IMR-90 (cell line): ENCODE measurements around the gene F2RL3. TPM values are rescaled to one million over a fixed set of nuclear protein-coding genes. Genes with fewer than 3 reads are reported as not detected.

Experiments
- ATAC-seq: fragments of 200-7000 bp; cut with Tn5 transposase; 2 replicates; pipeline ENCODE4 v1.9.1; 2020; ENCODE audit warnings: low read depth, mild to moderate bottlenecking, moderate library complexity
- BruUV-seq: library from RNA; stranded (reverse); fragments of 400-500 nt; replicated peaks from 2 replicates; lab custom pipeline; 2021; lab: Mats Ljungman, UMichigan
- CTCF ChIA-PET: fragments of 300-600 bp; formaldehyde crosslinking; extraction: SDS; loops from one replicate; lab custom pipeline; 2021; ENCODE audit warnings: antibody characterized with exemption; lab: Yijun Ruan, JAX
- POLR2A ChIA-PET: fragments of 300-600 bp; sonication (Branson Sonifier 250); formaldehyde crosslinking; loops from one replicate; lab custom pipeline; 2022; ENCODE audit warnings: antibody characterized with exemption; ENCODE audit not compliant: unreplicated experiment; lab: Charles Lee
- DNase-seq: peaks from one replicate; pipeline ENCODE4 v3.0.0; 2013
- H2AFZ ChIP-seq: replicated peaks from 2 replicates; pipeline ENCODE3; 2013; ENCODE audit warnings: low read length, mild to moderate bottlenecking; ENCODE audit not compliant: poor library complexity
- H2AK5ac ChIP-seq: 2 replicates; pipeline ENCODE4 v1.6.1; 2013; ENCODE audit warnings: low read depth, low read length, inconsistent platforms
- H2AK9ac ChIP-seq: replicated peaks from 2 replicates; pipeline ENCODE3; 2013; ENCODE audit warnings: mild to moderate bottlenecking, low read depth, low read length, moderate library complexity; ENCODE audit not compliant: poor library complexity
- H2BK120ac ChIP-seq: 2 replicates; pipeline ENCODE4 v1.6.1; 2013; ENCODE audit warnings: low read depth, low read length, inconsistent platforms
- H2BK15ac ChIP-seq: 3 replicates; pipeline ENCODE4 v1.6.1; 2013; ENCODE audit warnings: low read depth, low read length, inconsistent platforms
- H2BK20ac ChIP-seq: 2 replicates; pipeline ENCODE4 v1.6.1; 2013; ENCODE audit warnings: low read depth, mild to moderate bottlenecking, inconsistent platforms, low read length, moderate library complexity
- H2BK5ac ChIP-seq: 2 replicates; pipeline ENCODE4 v1.6.1; 2013; ENCODE audit warnings: mild to moderate bottlenecking, low read depth, low read length, inconsistent platforms; ENCODE audit not compliant: poor library complexity, severe bottlenecking
- H3K14ac ChIP-seq: replicated peaks from 2 replicates; pipeline ENCODE4 v1.6.1; 2013; ENCODE audit warnings: low read depth, low read length, inconsistent platforms
- H3K18ac ChIP-seq: 2 replicates; pipeline ENCODE4 v1.6.1; 2013; ENCODE audit warnings: low read depth, low read length, control low read depth
- H3K23ac ChIP-seq: 2 replicates; pipeline ENCODE4 v1.6.1; 2013; ENCODE audit warnings: low read depth, low read length, inconsistent platforms
- H3K27ac ChIP-seq: 2 replicates; pipeline ENCODE4 v1.5.1; 2013; ENCODE audit warnings: mild to moderate bottlenecking, control low read depth, low read length; ENCODE audit not compliant: insufficient read depth
- H3K27me3 ChIP-seq: 2 replicates; pipeline ENCODE4 v1.6.1; 2013; ENCODE audit warnings: low read length; ENCODE audit not compliant: control insufficient read depth, insufficient read depth
- H3K36me3 ChIP-seq: 2 replicates; pipeline ENCODE4 v1.6.1; 2013; ENCODE audit warnings: low read length, mixed read lengths; ENCODE audit not compliant: control insufficient read depth, insufficient read depth
- H3K4ac ChIP-seq: 2 replicates; pipeline ENCODE4 v1.6.1; 2013; ENCODE audit warnings: low read depth, low read length, inconsistent platforms
- H3K4me1 ChIP-seq: 2 replicates; pipeline ENCODE4 v1.6.1; 2013; ENCODE audit warnings: low read length, mixed read lengths; ENCODE audit not compliant: control insufficient read depth, insufficient read depth
- H3K4me2 ChIP-seq: 2 replicates; pipeline ENCODE4 v1.6.1; 2013; ENCODE audit warnings: low read depth, mild to moderate bottlenecking, control low read depth, low read length, moderate library complexity
- H3K4me3 ChIP-seq: 2 replicates; pipeline ENCODE4 v1.5.1; 2013; ENCODE audit warnings: low read depth, mild to moderate bottlenecking, control low read depth, low read length, moderate library complexity; ENCODE audit not compliant: insufficient read depth
- H3K56ac ChIP-seq: 2 replicates; pipeline ENCODE4 v1.6.1; 2013; ENCODE audit warnings: low read length, inconsistent platforms; ENCODE audit not compliant: insufficient read depth; ENCODE audit errors: extremely low read depth
- H3K79me1 ChIP-seq, 2 experiments: 2 replicates each; pipeline ENCODE4 v1.6.1; 2013; ENCODE audit warnings: low read length in 2 of 2, inconsistent platforms in 1 of 2, low read depth in 1 of 2
- H3K9ac ChIP-seq: 2 replicates; pipeline ENCODE4 v1.6.1; 2013; ENCODE audit warnings: low read depth, low read length, control low read depth
- H3K9me1 ChIP-seq: 2 replicates; pipeline ENCODE4 v1.6.1; 2013; ENCODE audit warnings: low read length, inconsistent platforms; ENCODE audit not compliant: insufficient read depth
- H3K9me3 ChIP-seq: 2 replicates; pipeline ENCODE4 v1.6.1; 2013; ENCODE audit warnings: low read length; ENCODE audit not compliant: control insufficient read depth, insufficient read depth
- H4K20me1 ChIP-seq: 2 replicates; pipeline ENCODE4 v1.6.1; 2013; ENCODE audit warnings: low read length, inconsistent platforms; ENCODE audit not compliant: insufficient read depth
- H4K5ac ChIP-seq: 2 replicates; pipeline ENCODE4 v1.6.1; 2013; ENCODE audit warnings: mild to moderate bottlenecking, low read depth, low read length, control low read depth
- H4K8ac ChIP-seq, 2 experiments: 2 replicates each; pipeline ENCODE4 v1.6.1; 2013; ENCODE audit warnings: low read depth in 2 of 2, low read length in 2 of 2, control low read depth in 1 of 2, inconsistent platforms in 1 of 2
- H4K91ac ChIP-seq: 2 replicates; pipeline ENCODE4 v1.6.1; 2013; ENCODE audit warnings: low read depth, low read length, inconsistent platforms; ENCODE audit not compliant: insufficient read depth
- CHD1 ChIP-seq: IDR thresholded peaks from 2 replicates; pipeline ENCODE4 v1.6.1; 2012; ENCODE audit warnings: low read depth, low read length, improper control_type of control experiment
- MXI1 ChIP-seq: IDR thresholded peaks from 2 replicates; pipeline ENCODE4 v1.6.1; 2012; ENCODE audit warnings: low read depth, mild to moderate bottlenecking, low read length, moderate library complexity, borderline replicate concordance
- POLR2A ChIP-seq: IDR thresholded peaks from 2 replicates; pipeline ENCODE4 v1.6.1; 2012; ENCODE audit warnings: mild to moderate bottlenecking, low read depth, low read length
- RAD21 ChIP-seq: IDR thresholded peaks from 2 replicates; pipeline ENCODE4 v1.6.1; 2012; ENCODE audit warnings: low read length, improper control_type of control experiment
- RFX5 ChIP-seq: IDR thresholded peaks from 2 replicates; pipeline ENCODE4 v1.8.0; 2012; ENCODE audit warnings: low read depth, mild to moderate bottlenecking, low read length, moderate library complexity
- WGBS, 2 experiments: methylation state at CpG; one replicate each; pipeline versions ENCODE4 v1.1.5 to v1.1.7; 2013; ENCODE audit warnings: missing lambda C conversion rate in 2 of 2; ENCODE audit not compliant: insufficient read length in 1 of 2; ENCODE audit errors: extremely low coverage in 2 of 2; 5-methylcytosine and 5-hydroxymethylcytosine counted together
- dilution Hi-C: fragments of 300-500 bp; cut with HindIII; formaldehyde crosslinking; loops from one replicate; pipeline ENCODE4 v1.14.3; 2018; ENCODE audit warnings: low sequenced_read_pairs; ENCODE audit not compliant: unreplicated experiment
- in situ Hi-C: fragments of 300-500 bp; cut with MboI; formaldehyde crosslinking; loops from 3 replicates; pipeline ENCODE4 v1.14.3; 2019; ENCODE audit warnings: low sequenced_read_pairs, inconsistent platforms, mixed read lengths
- intact Hi-C: fragments of 100-400 bp; cut with micrococcal nuclease; formaldehyde crosslinking; loops from 2 replicates; pipeline ENCODE4 v1.10.0; 2022
- polyA plus RNA-seq, 3 experiments: library from polyadenylated mRNA; depleted of rRNA; stranded (reverse); fragments of >200 nt; gene quantifications; 2 replicates each; pipeline ENCODE4 v1.2.3, GENCODE V29; 2012; ENCODE audit warnings: low replicate concordance in 1 of 3
- total RNA-seq: library from RNA; depleted of rRNA; stranded (reverse); fragments of >200 nt; gene quantifications from 2 replicates; pipeline ENCODE4 v1.2.3, GENCODE V29; 2012
- TF ChIP-seq, protein P1 (sequence below): conservative IDR thresholded peaks from 2 replicates; pipeline ENCODE4 v1.5.1; 2012; ENCODE audit warnings: mild to moderate bottlenecking, low read depth, low read length, improper control_type of control experiment

F2RL3 gene
- total and polyA plus RNA-seq, 2 of the 4 experiments (the other 2 are of a cell fraction): 0.03 TPM; not detected in 1

DNA sequence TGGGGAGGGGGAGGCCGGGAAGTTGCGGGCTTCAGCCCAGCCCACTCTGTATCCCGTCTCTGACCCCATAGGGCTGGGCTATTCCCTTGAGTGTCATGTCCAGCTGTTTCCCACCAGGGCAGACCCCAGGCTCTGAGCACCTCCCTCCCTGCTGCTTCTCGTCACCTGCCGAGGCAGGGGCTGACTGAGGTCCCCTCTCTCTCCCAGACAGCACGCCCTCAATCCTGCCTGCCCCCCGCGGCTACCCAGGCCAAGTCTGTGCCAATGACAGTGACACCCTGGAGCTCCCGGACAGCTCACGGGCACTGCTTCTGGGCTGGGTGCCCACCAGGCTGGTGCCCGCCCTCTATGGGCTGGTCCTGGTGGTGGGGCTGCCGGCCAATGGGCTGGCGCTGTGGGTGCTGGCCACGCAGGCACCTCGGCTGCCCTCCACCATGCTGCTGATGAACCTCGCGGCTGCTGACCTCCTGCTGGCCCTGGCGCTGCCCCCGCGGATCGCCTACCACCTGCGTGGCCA is 625 bp downstream of the F2RL3 start:
- H3K9ac ChIP-seq: no peak overlapping the region
- intact Hi-C loops (no loop called here), dilution Hi-C loops (no loop called here), in situ Hi-C loops (no loop called here)
- no peak overlapping the region for H3K14ac ChIP-seq
- BruUV-seq: no TSS peak
- no peak overlapping the region for H3K4ac ChIP-seq
- H3K9me3 ChIP-seq: no peaks in the 10 kb centered on the region
- H3K4me2 ChIP-seq: no peak overlapping the region
- H3K27me3 ChIP-seq: peaks cover 3% of the 10 kb centered on the region; the same call in 1 of the 2 replicates
- H3K9me1 ChIP-seq: no peaks in the 10 kb centered on the region
- H3K27ac ChIP-seq: no peak overlapping the region
- ATAC-seq: no peak; the same call in 1 of the 2 replicates
- no peak overlapping the region for H3K23ac ChIP-seq
- H4K8ac ChIP-seq: no peak overlapping the region
- no peaks in the 10 kb centered on the region for H3K79me1 ChIP-seq
- no peak overlapping the region for H3K4me3 ChIP-seq
- TF ChIP-seq POLR2A: no peak
- no peak for TF ChIP-seq RAD21
- no peak for TF ChIP-seq MXI1
- TF ChIP-seq CHD1: no peak
- TF ChIP-seq RFX5: no peak
- TF ChIP-seq, protein P1, sequence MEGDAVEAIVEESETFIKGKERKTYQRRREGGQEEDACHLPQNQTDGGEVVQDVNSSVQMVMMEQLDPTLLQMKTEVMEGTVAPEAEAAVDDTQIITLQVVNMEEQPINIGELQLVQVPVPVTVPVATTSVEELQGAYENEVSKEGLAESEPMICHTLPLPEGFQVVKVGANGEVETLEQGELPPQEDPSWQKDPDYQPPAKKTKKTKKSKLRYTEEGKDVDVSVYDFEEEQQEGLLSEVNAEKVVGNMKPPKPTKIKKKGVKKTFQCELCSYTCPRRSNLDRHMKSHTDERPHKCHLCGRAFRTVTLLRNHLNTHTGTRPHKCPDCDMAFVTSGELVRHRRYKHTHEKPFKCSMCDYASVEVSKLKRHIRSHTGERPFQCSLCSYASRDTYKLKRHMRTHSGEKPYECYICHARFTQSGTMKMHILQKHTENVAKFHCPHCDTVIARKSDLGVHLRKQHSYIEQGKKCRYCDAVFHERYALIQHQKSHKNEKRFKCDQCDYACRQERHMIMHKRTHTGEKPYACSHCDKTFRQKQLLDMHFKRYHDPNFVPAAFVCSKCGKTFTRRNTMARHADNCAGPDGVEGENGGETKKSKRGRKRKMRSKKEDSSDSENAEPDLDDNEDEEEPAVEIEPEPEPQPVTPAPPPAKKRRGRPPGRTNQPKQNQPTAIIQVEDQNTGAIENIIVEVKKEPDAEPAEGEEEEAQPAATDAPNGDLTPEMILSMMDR: no peak
- no peaks in the 10 kb centered on the region for H4K20me1 ChIP-seq
- H4K91ac ChIP-seq: no peak overlapping the region
- H2AFZ ChIP-seq: no peak overlapping the region
- CTCF ChIA-PET: no interaction called here
- no peak for DNase-seq
- H2BK20ac ChIP-seq: no peak overlapping the region
- H2AK5ac ChIP-seq: no peak overlapping the region
- no peak overlapping the region for H2BK5ac ChIP-seq
- no peaks in the 10 kb centered on the region for H3K4me1 ChIP-seq
- no peak overlapping the region for H4K5ac ChIP-seq
- H2BK15ac ChIP-seq: no peak overlapping the region
- peak overlapping the region; percentile 61 for H2AK9ac ChIP-seq
- H3K36me3 ChIP-seq: no peaks in the 10 kb centered on the region
- 78% methylated on average over 11 of the region's 22 CpGs; no CpG with 5 or more reads in 1 of the 2 experiments for WGBS, 2 experiments
- H3K18ac ChIP-seq: no peak overlapping the region
- no peak overlapping the region for H3K56ac ChIP-seq
- POLR2A ChIA-PET: no interaction called here
- no peak overlapping the region for H2BK120ac ChIP-seq
